Measurements from ENCODE around the gene KLHDC3. TPM values are rescaled to one million over a fixed set of nuclear protein-coding genes. Genes with fewer than 3 reads are reported as not detected.

The KLHDC3 gene
- total and polyA plus RNA-seq, 2 donors (not counting 1 experiment from before 2014, with no cell fraction given): 54.0 to 54.5 TPM

- no peak for TF ChIP-seq EZH2 (IDR thresholded peaks at IDR 0.05; ENCODE audit: low read length, missing control alignments)
- TF ChIP-seq, protein P1, sequence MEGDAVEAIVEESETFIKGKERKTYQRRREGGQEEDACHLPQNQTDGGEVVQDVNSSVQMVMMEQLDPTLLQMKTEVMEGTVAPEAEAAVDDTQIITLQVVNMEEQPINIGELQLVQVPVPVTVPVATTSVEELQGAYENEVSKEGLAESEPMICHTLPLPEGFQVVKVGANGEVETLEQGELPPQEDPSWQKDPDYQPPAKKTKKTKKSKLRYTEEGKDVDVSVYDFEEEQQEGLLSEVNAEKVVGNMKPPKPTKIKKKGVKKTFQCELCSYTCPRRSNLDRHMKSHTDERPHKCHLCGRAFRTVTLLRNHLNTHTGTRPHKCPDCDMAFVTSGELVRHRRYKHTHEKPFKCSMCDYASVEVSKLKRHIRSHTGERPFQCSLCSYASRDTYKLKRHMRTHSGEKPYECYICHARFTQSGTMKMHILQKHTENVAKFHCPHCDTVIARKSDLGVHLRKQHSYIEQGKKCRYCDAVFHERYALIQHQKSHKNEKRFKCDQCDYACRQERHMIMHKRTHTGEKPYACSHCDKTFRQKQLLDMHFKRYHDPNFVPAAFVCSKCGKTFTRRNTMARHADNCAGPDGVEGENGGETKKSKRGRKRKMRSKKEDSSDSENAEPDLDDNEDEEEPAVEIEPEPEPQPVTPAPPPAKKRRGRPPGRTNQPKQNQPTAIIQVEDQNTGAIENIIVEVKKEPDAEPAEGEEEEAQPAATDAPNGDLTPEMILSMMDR (conservative IDR thresholded peaks at IDR 0.05 in 1 of 2, IDR thresholded peaks at IDR 0.05 in 1 of 2; ENCODE audit: low read depth in 1 of 2, low read length in 2 of 2): no peak
- peak within 1 kb of the TSS; percentile 93 for H3K9ac ChIP-seq (ENCODE audit: insufficient read depth, low read length)
- H3K79me2 ChIP-seq (ENCODE audit: control insufficient read depth, insufficient read depth, low read length): peaks cover 26% of the 10 kb centered on the region
- peak within 1 kb of the TSS; percentile 92 for H3K27ac ChIP-seq (ENCODE audit: insufficient read depth, low read length)
- peaks cover 16% of the 10 kb centered on the region for H3K36me3 ChIP-seq (ENCODE audit: control insufficient read depth, insufficient read depth, low read length)
- no peak within 1 kb of the TSS for H2AFZ ChIP-seq (ENCODE audit: low read length)
- DNase-seq (ENCODE audit: low read depth in 2 of 2): peak; percentile 96
- H3K9me3 ChIP-seq (ENCODE audit: control insufficient read depth, insufficient read depth, low read depth, low read length): no peaks in the 10 kb centered on the region
- H3K27me3 ChIP-seq (ENCODE audit: control insufficient read depth, insufficient read depth, low read length): no peaks in the 10 kb centered on the region
- peak within 1 kb of the TSS; percentile 52 to 85 (median 69) for H3K4me3 ChIP-seq (replicated peaks in 1 of 4; ENCODE audit: control extremely low read depth in 1 of 4, insufficient read depth in 1 of 4, low read depth in 3 of 4, low read length in 4 of 4)
- no peaks in the 10 kb centered on the region for H4K20me1 ChIP-seq (ENCODE audit: control insufficient read depth, extremely low read depth, insufficient read depth, low read length)
- peak within 1 kb of the TSS; percentile 94 for H3K4me2 ChIP-seq (ENCODE audit: extremely low read depth, insufficient read depth, low read length)
- H3K4me1 ChIP-seq (ENCODE audit: control insufficient read depth, extremely low read depth, insufficient read depth, low read length): peaks cover 12% of the 10 kb centered on the region
Observed at GRCh38 chr6:43053545-43054205, 39.6 kb downstream of the KLHDC3 start, which contains the start of gene CUL7. Gene CUL7, minus strand, starts transcription at chr6:43053851. Its CDS starts 1,063 bp downstream, at chr6:43052788.

- Histone ChIP-seq H3K4me1 (ENCODE audit: control insufficient read depth, extremely low read depth, insufficient read depth, low read length) (peaks cover 12% of the 10 kb centered on the region), H4K20me1 (ENCODE audit: control insufficient read depth, extremely low read depth, insufficient read depth, low read length) (no peaks in the 10 kb centered on the region), H3K9ac (ENCODE audit: insufficient read depth, low read length) (no peak overlapping the region), H3K79me2 (ENCODE audit: control insufficient read depth, insufficient read depth, low read length) (peaks cover 31% of the 10 kb centered on the region), H3K9me3 (ENCODE audit: control insufficient read depth, insufficient read depth, low read depth, low read length) (no peaks in the 10 kb centered on the region), H3K36me3 (ENCODE audit: control insufficient read depth, insufficient read depth, low read length) (peaks cover 15% of the 10 kb centered on the region), H3K27ac (ENCODE audit: insufficient read depth, low read length) (peak overlapping the region; percentile 92), H2AFZ (ENCODE audit: low read length) (no peak overlapping the region), H3K27me3 (ENCODE audit: control insufficient read depth, insufficient read depth, low read length) (no peaks in the 10 kb centered on the region), H3K4me2 (ENCODE audit: extremely low read depth, insufficient read depth, low read length) (peak overlapping the region; percentile 25), H3K4me3 (replicated peaks in 1 of 4; ENCODE audit: control extremely low read depth in 1 of 4, insufficient read depth in 1 of 4, low read depth in 3 of 4, low read length in 4 of 4) (peak overlapping the region in 3 of 4 experiments; percentile 52 to 85 (median 72))
- peak in 1 of 2 donors; percentile 36 for DNase-seq (ENCODE audit: low read depth in 2 of 2)
- TF ChIP-seq, protein P1 (conservative IDR thresholded peaks at IDR 0.05 in 1 of 2, IDR thresholded peaks at IDR 0.05 in 1 of 2; ENCODE audit: low read depth in 1 of 2, low read length in 2 of 2): no peak
- no peak for TF ChIP-seq EZH2 (IDR thresholded peaks at IDR 0.05; ENCODE audit: low read length, missing control alignments)
Observed at GRCh38 chr6:43054206-43054943, 40.3 kb downstream of the KLHDC3 start.

DNA sequence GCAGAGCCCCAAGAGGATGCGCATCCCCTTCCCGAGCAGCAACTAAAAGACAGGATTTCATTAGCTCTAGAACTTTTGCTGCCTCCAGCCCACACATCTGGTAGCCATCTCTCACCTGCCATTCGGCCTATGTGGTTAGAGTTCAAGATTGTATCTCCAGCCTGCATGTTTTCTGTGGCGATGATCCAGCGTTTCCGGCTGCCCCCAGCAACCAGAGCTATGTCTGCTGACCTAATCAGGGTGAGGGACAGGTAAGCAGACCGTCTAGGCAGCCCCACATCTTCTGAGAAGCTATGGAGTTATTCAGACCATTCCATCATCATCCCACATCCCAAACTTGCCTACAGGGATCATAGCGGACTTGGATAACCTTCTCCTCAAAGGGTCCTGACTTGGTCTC lies 41.9 kb downstream of the KLHDC3 start:
- H3K4me1 ChIP-seq (ENCODE audit: control insufficient read depth, extremely low read depth, insufficient read depth, low read length): peaks cover 15% of the 10 kb centered on the region
- TF ChIP-seq, protein P1 (conservative IDR thresholded peaks at IDR 0.05 in 1 of 2, IDR thresholded peaks at IDR 0.05 in 1 of 2; ENCODE audit: low read depth in 1 of 2, low read length in 2 of 2): no peak
- no peak for TF ChIP-seq EZH2 (IDR thresholded peaks at IDR 0.05; ENCODE audit: low read length, missing control alignments)
- no peak for DNase-seq (ENCODE audit: low read depth in 2 of 2)
- no peak overlapping the region for H2AFZ ChIP-seq (ENCODE audit: low read length)
- peaks cover 31% of the 10 kb centered on the region for H3K79me2 ChIP-seq (ENCODE audit: control insufficient read depth, insufficient read depth, low read length)
- no peak overlapping the region for H3K4me3 ChIP-seq (replicated peaks in 1 of 4; ENCODE audit: control extremely low read depth in 1 of 4, insufficient read depth in 1 of 4, low read depth in 3 of 4, low read length in 4 of 4)
- H4K20me1 ChIP-seq (ENCODE audit: control insufficient read depth, extremely low read depth, insufficient read depth, low read length): no peaks in the 10 kb centered on the region
- no peak overlapping the region for H3K4me2 ChIP-seq (ENCODE audit: extremely low read depth, insufficient read depth, low read length)
- H3K9ac ChIP-seq (ENCODE audit: insufficient read depth, low read length): no peak overlapping the region
- no peaks in the 10 kb centered on the region for H3K9me3 ChIP-seq (ENCODE audit: control insufficient read depth, insufficient read depth, low read depth, low read length)
- no peaks in the 10 kb centered on the region for H3K27me3 ChIP-seq (ENCODE audit: control insufficient read depth, insufficient read depth, low read length)
- H3K36me3 ChIP-seq (ENCODE audit: control insufficient read depth, insufficient read depth, low read length): peaks cover 11% of the 10 kb centered on the region
- no peak overlapping the region for H3K27ac ChIP-seq (ENCODE audit: insufficient read depth, low read length)
